ENCODE data around the gene SIRT4. TPM values are rescaled to one million over a fixed set of nuclear protein-coding genes. Genes with fewer than 3 reads are reported as not detected.

SIRT4 gene
- total and polyA plus RNA-seq, 2 of the 13 experiments (the other 11 are each of a cell fraction or from before 2014, with no cell fraction given), result 3.4 to 5.8 TPM

DNA sequence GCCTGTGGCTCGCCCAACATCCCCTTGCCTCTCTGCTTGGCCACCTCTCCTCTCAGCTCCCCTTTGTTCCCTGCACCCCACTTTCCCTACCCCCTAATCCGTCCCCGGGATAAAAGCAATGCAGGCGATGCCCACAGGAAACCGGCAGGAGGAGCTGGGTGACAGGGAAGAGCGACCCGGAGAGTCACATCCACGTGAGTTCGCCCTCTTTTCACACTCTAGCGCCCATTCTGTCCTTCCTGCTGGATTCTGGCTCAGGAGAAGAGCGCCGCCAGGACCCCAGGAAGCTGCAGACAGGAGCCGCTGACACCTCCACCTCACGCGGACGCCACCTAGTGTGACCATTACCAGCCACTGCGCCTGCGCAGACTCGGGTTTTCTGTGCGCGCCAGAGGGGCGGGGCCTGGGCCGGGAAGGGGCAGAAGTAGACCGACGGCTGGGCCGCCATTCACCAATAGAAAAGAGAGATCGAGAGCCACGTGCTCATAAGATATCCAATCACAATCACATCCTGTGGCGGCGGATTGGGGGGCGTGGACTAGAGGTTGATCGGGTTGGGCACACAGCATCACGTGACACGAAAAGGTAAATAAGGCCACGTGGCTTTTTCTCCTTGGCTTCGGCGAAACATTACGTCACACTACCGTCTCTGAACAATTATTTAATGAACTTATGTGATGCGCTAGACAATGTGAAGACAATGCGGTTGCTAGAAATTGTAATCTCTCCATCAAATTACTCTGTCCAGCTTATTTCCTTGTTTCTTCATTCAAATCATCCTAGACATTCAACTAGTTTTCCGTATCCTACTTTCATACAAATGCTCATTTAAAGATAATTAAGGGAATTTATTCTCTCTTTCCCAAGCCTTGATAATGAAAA lies 15.3 kb downstream of the SIRT4 start (continued):
- TF ChIP-seq, protein P1, sequence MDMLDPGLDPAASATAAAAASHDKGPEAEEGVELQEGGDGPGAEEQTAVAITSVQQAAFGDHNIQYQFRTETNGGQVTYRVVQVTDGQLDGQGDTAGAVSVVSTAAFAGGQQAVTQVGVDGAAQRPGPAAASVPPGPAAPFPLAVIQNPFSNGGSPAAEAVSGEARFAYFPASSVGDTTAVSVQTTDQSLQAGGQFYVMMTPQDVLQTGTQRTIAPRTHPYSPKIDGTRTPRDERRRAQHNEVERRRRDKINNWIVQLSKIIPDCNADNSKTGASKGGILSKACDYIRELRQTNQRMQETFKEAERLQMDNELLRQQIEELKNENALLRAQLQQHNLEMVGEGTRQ (IDR thresholded peaks at IDR 0.05; ENCODE audit: low read depth, low read length), result peak; percentile 100
- TF ChIP-seq, protein P1 (CRISPR knock-in tag; IDR thresholded peaks at IDR 0.05; ENCODE audit: borderline replicate concordance), result peak; percentile 100; the same call in 1 of the 2 replicates
- TF ChIP-seq, protein P2, sequence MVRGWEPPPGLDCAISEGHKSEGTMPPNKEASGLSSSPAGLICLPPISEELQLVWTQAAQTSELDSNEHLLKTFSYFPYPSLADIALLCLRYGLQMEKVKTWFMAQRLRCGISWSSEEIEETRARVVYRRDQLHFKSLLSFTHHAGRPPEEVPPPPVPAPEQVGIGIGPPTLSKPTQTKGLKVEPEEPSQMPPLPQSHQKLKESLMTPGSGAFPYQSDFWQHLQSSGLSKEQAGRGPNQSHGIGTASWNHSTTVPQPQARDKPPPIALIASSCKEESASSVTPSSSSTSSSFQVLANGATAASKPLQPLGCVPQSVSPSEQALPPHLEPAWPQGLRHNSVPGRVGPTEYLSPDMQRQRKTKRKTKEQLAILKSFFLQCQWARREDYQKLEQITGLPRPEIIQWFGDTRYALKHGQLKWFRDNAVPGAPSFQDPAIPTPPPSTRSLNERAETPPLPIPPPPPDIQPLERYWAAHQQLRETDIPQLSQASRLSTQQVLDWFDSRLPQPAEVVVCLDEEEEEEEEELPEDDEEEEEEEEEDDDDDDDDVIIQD (CRISPR knock-in tag; IDR thresholded peaks at IDR 0.05; ENCODE audit: low read depth), result peak; percentile 68; the same call in 1 of the 2 replicates
- TF ChIP-seq, protein P3, sequence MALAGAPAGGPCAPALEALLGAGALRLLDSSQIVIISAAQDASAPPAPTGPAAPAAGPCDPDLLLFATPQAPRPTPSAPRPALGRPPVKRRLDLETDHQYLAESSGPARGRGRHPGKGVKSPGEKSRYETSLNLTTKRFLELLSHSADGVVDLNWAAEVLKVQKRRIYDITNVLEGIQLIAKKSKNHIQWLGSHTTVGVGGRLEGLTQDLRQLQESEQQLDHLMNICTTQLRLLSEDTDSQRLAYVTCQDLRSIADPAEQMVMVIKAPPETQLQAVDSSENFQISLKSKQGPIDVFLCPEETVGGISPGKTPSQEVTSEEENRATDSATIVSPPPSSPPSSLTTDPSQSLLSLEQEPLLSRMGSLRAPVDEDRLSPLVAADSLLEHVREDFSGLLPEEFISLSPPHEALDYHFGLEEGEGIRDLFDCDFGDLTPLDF (CRISPR knock-in tag; IDR thresholded peaks at IDR 0.05), result peak; percentile 1; the same call in 1 of the 2 replicates
- TF ChIP-seq, protein P4, sequence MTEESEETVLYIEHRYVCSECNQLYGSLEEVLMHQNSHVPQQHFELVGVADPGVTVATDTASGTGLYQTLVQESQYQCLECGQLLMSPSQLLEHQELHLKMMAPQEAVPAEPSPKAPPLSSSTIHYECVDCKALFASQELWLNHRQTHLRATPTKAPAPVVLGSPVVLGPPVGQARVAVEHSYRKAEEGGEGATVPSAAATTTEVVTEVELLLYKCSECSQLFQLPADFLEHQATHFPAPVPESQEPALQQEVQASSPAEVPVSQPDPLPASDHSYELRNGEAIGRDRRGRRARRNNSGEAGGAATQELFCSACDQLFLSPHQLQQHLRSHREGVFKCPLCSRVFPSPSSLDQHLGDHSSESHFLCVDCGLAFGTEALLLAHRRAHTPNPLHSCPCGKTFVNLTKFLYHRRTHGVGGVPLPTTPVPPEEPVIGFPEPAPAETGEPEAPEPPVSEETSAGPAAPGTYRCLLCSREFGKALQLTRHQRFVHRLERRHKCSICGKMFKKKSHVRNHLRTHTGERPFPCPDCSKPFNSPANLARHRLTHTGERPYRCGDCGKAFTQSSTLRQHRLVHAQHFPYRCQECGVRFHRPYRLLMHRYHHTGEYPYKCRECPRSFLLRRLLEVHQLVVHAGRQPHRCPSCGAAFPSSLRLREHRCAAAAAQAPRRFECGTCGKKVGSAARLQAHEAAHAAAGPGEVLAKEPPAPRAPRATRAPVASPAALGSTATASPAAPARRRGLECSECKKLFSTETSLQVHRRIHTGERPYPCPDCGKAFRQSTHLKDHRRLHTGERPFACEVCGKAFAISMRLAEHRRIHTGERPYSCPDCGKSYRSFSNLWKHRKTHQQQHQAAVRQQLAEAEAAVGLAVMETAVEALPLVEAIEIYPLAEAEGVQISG (CRISPR knock-in tag; IDR thresholded peaks at IDR 0.05), result peak; percentile 68
- TF ChIP-seq ZBTB21 (CRISPR knock-in tag; IDR thresholded peaks at IDR 0.05) (peak; percentile 73), ZSCAN21 (CRISPR knock-in tag; IDR thresholded peaks at IDR 0.05; ENCODE audit: borderline replicate concordance) (peak; percentile 56; the same call in 1 of the 2 replicates), SIX4 (CRISPR knock-in tag; IDR thresholded peaks at IDR 0.05) (0 out of 2 replicates have a peak, but pooled peaks have one; percentile 8), KLF6 (CRISPR knock-in tag; IDR thresholded peaks at IDR 0.05) (peak; percentile 52; the same call in 1 of the 2 replicates), THAP11 (CRISPR knock-in tag; IDR thresholded peaks at IDR 0.05) (peak; percentile 86), ZNF546 (CRISPR knock-in tag; conservative IDR thresholded peaks at IDR 0.05) (0 out of 2 replicates have a peak, but pooled peaks have one; percentile 73), POGZ (CRISPR knock-in tag; IDR thresholded peaks at IDR 0.05) (peak; percentile 89), FOXA1 (IDR thresholded peaks at IDR 0.05) (peak; percentile 80), FOXA1 (CRISPR knock-in tag; IDR thresholded peaks at IDR 0.05) (peak; percentile 99)
- TF ChIP-seq, protein P5, sequence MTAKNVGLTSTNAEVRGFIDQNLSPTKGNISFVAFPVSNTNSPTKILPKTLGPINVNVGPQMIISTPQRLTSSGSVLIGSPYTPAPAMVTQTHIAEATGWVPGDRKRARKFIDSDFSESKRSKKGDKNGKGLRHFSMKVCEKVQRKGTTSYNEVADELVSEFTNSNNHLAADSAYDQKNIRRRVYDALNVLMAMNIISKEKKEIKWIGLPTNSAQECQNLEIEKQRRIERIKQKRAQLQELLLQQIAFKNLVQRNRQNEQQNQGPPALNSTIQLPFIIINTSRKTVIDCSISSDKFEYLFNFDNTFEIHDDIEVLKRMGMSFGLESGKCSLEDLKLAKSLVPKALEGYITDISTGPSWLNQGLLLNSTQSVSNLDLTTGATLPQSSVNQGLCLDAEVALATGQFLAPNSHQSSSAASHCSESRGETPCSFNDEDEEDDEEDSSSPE (CRISPR knock-in tag; IDR thresholded peaks at IDR 0.05), result peak; percentile 79
- TF ChIP-seq, protein P6, sequence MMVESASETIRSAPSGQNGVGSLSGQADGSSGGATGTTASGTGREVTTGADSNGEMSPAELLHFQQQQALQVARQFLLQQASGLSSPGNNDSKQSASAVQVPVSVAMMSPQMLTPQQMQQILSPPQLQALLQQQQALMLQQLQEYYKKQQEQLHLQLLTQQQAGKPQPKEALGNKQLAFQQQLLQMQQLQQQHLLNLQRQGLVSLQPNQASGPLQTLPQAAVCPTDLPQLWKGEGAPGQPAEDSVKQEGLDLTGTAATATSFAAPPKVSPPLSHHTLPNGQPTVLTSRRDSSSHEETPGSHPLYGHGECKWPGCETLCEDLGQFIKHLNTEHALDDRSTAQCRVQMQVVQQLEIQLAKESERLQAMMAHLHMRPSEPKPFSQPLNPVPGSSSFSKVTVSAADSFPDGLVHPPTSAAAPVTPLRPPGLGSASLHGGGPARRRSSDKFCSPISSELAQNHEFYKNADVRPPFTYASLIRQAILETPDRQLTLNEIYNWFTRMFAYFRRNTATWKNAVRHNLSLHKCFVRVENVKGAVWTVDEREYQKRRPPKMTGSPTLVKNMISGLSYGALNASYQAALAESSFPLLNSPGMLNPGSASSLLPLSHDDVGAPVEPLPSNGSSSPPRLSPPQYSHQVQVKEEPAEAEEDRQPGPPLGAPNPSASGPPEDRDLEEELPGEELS (CRISPR knock-in tag; IDR thresholded peaks at IDR 0.05), result peak; percentile 52; the same call in 1 of the 2 replicates

Data from HepG2 (cell line).